Stimulated activated CD8-positive, alpha-beta memory T cell treated with anti-CD3 and anti-CD28 coated beads, Interleukin-4, amount 100 ng/mL, for 24 hours (primary cell): ENCODE measurements around the gene FARS2.
"Not testable (repeated sequence)": the region's sequence is repeated elsewhere in the genome, so short reads cannot be mapped to it uniquely, and the experiment has no call there.

Experiments
- DNase-seq: peaks from one replicate; pipeline ENCODE4 v3.0.0-alpha.2; 2020; ENCODE audit warnings: low read depth

Gene FARS2

DNA sequence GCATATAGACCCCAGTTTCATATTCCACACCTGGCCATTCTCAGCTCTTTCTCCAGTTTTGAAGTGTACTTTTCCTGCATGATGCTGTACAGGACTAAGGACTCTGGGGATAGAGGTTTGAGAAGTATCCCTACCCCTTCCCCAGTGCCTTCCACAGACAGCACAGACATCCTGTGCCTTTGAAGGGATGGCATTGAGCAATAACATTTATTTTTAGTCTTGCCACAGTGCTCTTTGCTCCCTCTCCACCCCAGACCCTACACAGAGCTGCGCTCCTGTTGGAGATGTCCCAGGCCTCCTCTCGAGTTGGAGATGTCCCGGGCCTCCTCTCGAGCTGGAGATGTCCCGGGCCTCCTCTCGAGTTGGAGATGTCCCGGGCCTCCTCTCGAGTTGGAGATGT lies 275.8 kb downstream of the FARS2 start:
- DNase-seq = no peak

DNA sequence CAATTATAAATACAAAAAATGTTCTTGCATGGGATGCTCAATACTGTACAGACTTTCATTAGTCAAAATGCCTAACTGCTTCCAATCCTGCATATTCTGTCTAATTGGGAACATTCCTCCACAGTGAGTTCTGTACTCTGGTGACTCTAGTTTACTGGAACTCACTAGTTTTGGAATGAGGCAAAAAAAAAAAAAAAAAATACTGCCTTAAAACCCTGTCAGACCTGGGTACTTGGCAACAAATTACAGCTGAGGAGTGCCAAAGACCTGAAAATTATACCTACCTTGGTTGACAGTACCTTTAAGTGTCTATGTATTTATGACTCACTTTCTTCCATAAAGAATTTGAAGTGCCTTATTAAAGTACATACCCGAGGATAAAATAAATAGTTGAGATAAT lies 276.7 kb downstream of the FARS2 start:
- DNase-seq = no peak

DNA sequence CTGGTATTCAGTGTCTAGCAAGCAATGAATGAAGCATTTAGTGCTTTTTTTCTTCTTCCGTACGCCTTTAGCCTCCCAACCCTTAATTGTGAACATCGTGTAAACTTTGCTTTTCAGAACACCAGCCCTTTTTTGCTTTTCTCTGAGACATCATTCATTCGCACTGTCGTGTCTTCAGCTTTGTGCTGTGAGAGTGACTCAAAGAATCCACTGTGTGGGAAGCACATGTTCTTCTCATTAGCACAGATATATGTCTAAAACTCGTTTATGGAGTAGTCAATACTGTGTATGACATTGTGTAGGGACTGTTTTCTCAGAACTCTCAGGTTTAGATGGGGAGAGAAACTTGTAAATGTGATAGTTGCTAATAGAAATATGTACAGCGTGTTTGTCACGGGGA lies 279.1 kb downstream of the FARS2 start:
- no peak for DNase-seq

DNA sequence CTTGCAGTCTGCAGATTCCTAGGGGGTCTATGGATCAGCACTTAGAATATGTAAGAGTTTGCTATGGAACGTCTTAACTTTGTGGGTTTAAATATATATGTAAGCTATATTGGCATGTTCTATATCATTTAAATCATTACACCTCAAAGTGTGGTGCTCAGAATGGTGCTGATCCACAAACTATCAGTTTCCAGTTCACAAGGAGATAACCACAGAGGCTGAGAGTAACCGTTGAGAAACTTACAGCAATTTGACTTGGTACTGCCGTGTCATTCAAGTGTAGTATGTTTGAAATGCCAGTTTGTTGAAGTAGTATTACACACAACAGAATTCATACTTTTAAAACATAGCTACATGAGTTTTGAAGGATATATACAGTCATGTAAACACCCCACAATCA lies 279.7 kb downstream of the FARS2 start:
- DNase-seq = no peak

DNA sequence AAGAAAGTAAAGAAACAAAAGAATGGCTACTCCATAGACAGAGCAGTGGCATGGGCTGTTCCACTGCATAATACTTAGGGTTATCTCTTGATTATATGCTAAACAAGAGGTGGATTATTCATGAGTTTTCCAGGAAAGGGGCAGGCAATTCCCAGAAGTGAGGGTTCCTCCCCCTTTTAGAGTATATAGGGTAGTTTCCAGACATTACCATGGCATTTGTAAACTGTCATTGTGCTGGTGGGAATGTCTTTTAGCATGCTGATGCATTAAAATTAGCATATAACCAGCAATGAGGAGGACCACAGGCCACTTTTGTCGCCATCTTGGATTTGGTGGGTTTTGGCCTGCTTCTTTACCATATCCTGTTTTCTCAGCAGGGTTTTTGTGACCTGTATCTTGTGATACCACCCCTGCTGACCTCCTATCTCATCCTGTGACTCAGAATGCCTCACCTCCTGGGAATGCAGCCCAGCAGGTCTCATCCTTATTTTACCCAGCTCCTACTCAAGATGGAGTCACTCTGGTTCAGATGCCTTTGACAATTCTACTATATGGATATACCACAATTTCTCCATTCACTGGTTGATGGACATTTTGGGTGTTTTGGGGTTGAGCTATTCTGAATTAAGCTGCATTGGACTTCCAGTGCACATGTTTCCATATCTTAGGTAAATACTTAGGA lies 280.6 kb downstream of the FARS2 start:
- DNase-seq = no peak

DNA sequence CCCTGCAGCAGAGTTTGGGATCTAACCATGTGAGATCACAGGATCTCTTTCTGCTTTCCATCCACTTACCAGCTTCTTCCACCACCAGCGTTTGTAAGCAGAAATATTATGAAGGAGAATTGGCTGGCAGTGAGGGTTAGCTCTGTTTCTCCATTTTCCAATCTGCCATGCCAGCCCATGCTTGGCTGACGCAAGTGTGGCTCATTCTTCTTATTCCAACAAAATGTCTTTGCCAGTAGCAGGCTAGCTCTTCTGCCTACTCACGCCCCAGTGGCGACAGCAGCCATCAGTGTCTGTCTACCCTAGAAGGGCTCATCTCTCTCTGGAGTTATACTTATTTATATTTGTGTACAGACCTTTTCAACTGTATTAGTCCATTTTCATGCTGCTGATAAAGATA lies 286.2 kb downstream of the FARS2 start:
- no peak for DNase-seq

DNA sequence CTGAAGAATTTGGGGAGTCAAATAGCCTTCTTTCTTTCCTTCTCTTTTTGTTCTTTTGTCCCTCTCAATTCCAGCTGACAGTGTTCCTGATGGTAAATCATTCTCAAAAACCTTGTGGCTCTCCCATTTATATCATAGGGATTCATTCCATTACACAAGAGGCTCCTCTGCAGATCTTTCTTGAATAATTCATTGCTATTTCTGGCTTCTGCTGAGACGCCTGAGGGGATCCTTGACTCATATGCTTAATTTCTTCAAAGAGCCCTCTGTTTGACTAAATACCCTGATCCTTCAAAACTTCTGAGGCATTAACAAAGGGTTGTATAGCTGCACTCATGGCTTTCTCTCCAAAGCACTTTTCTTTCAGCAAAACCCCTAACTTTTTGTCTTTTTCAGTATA lies 289.3 kb downstream of the FARS2 start:
- no peak for DNase-seq

DNA sequence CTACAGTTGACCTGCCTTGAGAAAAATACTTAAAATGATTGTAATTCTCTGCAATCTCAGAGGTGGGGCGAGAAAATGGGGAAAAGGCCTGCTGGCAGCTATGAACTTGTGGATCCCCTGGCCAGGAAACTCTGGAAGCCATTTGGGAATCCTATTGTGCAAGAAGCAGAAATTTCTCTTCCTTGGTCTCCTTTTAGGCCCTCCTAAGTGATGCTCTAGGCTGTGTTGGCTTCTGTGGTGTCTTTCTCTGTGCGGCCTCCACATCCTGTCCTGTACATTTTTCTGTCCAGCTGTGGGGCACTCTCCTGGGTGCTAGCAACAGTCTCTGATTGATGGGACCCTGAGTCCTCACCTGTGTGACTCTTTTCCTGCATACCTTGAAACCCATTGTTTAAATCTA lies 290.9 kb downstream of the FARS2 start:
- no peak for DNase-seq

DNA sequence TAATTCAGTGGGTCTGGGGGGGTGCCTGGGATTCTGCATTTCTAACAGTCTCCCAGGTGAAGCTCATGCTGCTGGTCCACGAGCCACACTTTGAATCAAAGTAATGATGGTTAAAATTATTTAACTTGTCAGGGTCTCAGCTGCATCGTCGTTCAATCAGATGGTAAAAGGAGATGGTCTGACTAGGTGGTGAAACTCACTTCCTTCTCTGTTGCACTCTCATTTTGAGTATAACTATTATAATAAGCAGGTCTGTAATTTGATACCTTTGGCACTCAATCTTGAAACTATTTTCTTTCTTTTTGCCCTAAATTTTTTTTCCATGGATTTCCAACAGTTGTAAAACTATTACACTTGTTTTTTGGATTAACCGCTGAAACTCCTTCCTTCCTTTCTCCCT lies 292.5 kb downstream of the FARS2 start:
- DNase-seq = no peak

DNA sequence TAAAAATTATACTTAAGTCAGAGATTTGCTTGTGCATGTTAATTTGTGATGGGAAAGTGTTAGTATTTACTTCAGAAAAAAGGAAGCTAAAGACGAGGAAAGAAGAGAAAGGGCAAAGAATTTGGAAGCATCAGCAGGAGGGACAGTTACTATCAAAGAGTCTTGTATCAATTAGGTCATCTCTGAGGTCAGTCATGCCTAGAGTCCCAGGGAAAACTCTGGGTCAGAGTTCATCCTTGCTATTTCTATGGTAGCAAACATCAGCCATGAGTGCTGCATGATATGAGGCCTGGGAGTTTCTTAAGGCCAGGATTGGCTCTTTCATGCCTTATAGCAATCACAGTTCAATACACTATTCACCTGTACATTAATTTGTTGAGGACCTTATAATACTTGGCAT lies 292.9 kb downstream of the FARS2 start:
- no peak for DNase-seq

DNA sequence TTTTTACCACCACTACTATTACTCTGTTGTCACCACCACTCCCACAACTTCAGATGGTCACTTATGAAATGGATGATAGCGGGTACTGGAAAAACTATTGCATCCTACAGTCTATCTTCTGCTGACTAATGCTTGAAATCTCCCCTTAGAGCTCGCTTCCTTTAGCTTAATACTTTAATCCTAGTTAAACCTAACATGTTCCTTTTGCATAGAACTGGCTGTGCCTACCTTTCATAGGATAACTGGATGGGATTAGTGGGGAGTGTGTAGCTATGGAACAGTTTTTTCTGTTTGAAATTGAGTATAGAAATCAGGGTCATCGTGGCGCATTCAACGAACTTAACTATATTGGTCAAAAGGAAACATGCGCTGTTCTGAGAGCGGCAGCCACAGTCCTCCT lies 294.7 kb downstream of the FARS2 start:
- DNase-seq = no peak

DNA sequence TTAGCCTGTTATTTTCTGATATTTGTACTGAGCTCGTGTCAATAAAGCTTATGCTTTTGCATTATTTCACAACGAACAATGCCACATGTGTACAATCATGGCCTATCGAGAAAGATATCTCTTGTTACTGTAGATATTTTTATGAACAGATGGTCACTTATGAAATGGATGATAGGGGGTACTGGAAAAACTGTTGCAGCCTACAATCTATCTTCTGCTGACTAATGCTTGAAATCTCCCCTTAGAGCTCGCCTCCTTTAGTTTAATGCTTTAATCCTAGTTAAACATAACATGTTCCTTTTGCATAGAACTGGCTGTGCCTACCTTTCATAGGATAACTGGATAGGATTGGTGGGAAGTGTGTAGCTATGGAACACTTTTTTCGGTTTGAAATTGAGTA lies 296.2 kb downstream of the FARS2 start:
- DNase-seq = no peak

DNA sequence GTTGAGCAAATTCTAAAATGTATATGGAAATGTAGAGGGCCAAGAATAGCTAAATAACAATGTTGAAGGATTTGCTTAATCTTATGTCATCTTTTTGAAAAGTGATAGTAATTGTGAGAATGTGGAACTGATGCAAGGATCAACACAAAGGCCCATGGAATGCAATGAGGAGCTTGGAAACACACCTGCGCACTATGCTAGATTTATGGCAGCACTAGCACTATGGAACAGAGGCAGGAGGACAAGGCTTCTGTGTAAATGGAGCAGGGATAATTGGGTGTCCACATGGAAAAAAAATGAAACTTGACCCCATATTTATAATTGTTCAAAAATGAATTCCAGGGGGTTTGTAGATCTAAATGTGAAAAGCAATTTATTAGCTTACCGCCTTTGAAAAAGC lies 298.3 kb downstream of the FARS2 start:
- no peak for DNase-seq

DNA sequence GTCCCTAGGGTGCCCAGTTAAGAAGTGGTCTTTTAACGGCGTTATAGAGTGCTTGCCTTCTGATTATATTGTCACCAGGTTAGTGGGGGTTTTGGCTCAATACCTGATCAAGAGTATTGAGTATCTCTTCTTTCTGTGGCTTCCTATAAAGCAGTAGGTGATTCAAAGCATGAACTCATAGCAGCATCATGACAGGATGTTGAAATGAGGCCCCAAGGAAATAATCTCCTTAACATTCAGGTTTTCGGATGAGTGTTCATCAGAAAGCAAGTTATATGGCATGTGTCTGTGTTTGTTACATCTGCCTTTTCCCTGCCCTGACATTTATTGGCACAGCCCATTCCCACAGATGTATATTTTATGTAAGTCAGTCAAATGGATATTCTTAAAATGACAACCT lies 301.0 kb downstream of the FARS2 start:
- DNase-seq = no peak

DNA sequence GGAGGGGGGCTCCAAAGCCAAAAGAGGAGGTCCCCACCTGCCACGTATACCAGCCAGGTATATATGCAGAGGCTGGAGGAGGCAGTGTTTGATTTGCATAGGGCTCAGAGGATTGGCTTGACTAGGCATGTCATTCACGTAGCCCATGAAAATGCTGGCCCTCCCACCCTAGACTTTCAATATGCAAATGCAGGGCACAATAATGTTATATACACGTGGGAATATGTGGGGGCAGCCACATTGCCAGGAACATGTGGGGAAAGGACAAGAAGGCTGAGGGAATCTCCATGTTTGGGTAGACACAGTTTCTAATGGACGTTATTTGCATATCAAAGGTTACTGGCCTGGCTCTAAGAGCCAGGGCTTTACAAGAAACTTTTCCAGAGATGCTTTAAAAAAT lies 301.8 kb downstream of the FARS2 start:
- no peak for DNase-seq

DNA sequence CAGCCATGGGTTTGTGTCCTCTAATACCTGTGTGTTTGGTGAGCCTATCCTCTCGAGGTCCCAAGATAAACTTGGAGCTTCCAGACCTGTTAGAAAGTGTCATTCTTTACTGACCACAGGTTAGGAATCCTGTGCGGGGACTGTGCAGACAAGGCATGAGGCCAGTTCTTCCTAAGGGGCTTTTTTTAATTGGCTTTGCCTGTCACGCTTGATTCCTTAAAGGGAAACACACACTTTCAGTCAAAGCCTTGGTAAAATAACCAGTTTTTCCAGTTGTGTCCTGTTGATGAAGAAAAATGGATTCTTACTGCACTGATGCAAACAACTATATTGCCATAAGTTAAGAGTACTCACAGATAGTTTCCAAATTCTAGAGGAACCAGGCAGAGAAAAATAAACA lies 303.4 kb downstream of the FARS2 start:
- not testable (repeated sequence) for DNase-seq

DNA sequence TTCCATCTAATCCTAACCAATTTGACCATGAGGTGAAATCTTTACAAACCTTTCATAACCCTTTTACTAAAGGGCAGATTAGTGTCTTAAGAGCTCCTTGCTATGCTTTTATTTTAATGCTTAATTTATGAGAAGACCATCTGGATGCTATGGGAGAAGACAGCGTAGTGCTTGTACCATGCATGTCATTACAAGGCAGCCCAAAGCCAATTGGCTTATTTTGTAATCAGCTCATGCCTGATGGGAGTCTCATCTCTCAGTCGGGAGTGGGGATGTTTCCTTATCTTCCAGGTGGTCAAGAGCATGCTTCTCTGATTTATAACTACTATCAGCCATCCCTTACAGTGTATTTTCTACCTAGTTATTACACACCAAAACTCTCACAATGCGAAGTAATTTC lies 304.7 kb downstream of the FARS2 start:
- DNase-seq = no peak

DNA sequence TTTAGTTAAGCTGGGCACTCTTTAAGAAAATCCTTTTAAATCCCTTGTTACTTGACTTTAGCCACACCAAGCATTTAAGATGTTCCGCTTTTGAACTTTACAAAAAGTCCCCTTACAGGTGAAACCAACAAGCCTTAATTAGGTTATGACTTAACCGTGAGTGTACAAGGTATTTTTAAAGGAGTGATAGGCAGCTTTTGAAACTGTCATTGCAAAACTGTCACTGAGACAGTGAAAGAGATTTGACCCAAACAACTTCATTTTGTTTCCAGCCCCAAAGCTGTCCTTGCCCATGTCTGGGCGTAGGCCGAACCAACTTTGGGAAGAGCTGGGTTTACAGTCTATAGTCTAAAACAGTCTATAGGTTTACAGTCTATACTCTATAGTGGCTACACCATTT lies 305.4 kb downstream of the FARS2 start:
- DNase-seq = no peak

DNA sequence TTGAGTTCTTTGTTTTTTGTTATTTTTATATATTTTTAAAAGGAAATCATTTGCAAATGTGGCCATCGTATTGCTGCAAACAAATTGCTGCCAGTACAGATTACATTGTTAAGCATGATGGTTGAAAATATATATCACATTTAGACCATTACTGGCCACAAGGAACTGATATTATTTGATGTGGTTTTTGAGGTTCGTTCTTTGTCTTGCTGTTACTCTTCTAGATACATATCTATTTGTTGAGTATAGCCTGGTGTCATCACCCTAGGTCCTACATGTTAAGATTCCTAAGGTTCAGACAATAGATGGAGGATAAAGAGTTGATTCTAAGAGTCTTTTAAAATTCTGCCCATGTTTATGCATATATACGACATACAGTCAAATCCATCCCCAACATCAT lies 306.0 kb downstream of the FARS2 start:
- DNase-seq = no peak

DNA sequence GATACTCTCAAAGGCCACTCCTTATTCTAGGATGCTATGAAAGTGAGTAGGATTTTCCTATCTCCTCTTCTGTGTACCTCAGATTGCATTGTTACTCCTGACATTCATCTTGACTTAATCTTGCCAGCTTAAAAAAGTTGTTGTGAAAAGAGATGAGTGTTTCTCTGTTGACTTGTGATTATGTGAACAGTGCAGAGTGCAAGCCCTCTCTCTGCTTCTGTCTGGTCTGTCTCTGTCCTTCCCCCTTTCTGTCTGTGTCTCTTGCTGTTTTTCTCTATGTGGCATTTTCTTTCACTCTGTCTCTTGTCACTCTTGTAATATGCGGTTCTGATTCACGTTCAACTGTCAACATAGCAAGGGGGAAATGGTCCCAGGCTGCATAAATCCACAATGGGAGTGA lies 306.6 kb downstream of the FARS2 start:
- DNase-seq = no peak

DNA sequence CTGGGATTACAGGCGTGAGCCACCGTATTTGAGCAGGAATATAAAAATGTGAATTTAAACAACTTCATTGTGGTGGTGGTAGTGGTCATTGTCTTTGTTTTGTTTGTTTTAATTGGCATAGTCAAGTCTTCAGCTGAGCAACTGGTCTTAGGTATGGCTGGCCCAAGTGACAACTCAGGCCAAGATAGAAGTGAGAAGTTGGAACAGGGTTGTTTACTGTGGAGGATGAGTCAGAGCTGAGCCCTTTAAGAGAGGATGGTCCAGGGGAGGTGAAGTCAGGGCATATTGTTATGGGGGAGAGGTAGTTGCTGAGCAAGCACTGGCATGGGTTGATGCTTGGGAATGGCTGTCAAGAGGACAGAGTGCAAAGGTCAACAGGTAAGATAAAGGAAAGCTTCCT lies 308.2 kb downstream of the FARS2 start:
- no peak for DNase-seq

DNA sequence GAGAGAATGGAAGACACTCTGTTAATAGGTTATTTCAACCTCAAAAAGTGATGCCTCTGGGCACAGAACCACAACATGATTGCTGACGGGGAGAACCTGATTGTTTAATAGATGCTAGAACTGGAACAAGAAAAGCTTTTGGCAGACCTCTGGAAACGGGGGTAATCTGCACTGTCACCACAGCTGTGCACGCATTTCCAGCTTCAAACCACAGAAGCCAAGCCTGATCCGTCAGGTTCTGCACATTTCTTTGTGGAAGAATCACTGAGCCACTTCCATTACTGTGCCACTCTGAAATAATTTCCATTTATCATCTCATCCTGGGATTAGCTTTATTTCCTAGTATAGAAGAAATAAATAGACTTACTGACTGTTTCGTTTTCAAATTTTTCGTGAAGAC lies 309.3 kb downstream of the FARS2 start:
- DNase-seq = no peak

DNA sequence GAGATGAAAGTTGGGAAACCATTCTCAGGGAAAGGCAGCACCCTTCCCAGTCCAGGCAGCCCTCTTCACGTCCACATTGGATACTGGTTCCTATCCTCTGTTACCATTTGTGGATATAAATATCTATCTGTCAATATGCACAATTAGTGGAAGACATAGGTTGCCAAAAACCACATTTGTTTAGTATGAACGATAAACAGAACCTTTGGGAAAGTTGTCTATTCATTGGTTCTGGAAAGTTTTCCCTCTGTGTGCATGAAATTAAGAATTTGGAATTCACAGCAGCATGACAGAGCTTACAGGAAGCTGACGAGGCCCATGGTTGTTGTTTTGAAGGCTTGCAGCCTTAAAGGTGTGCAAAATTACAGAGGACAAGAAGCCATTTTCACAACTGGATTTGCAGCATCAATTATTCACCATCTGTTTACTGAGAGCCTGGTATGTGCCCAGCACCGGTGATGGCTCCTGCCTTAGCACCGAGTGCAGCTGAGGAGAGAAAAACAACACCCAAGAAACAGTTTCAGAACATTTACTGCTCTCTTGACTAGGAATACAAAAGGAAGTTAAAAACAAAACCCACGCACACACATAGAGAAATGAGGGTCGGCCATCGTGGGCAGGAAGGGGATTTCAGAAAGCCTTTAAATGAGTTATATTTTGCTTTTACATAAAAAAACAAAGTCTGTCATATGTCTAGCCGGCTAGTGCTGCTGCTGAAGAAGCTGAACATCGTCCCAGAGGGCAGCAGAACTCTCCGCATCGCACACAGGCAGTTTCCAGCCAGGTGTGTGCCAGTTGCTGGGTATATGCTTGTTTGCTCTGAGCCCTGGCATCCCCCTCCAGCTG lies 319.6 kb downstream of the FARS2 start:
- no peak for DNase-seq

DNA sequence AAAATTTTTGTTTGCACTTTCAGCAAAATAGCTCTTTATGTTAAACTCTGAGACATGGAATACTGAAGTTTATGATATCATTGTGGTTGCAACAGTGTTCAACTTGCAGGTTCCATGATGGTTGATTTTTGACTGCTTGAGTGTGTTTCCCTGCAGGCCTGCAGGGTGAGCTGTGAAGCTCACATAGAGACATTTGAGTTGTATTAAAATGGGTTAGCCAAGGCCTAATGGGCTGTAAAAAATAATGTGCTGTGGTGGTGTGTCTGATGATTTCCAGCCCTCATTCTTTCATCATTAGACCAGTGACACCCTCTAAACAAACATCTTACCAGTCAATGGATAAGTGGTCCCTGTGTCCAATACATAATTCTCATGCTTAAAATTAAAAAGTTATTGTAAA lies 321.4 kb downstream of the FARS2 start:
- DNase-seq = no peak
